Mesodermal cell (in vitro differentiated cells): ENCODE data around the gene SPG21.

ENCODE experiments used
- H3K27ac ChIP-seq: 2 replicates; pipeline ENCODE4 v1.7.0; 2013; ENCODE audit warnings: mild to moderate bottlenecking, low read depth, low read length, moderate library complexity; ENCODE audit not compliant: severe bottlenecking
- H3K36me3 ChIP-seq: 2 replicates; pipeline ENCODE4 v1.7.1; 2013; ENCODE audit warnings: mild to moderate bottlenecking, low read length, moderate library complexity; ENCODE audit not compliant: control insufficient read depth, insufficient read depth
- H3K4me1 ChIP-seq: one replicate; pipeline ENCODE4 v1.7.1; 2013; ENCODE audit warnings: mild to moderate bottlenecking, low read length; ENCODE audit not compliant: insufficient read depth, control insufficient read depth, poor library complexity, severe bottlenecking
- H3K4me3 ChIP-seq: 2 replicates; pipeline ENCODE4 v1.7.0; 2013; ENCODE audit warnings: low read length, control low read depth, mild to moderate bottlenecking; ENCODE audit not compliant: insufficient read depth, poor library complexity, severe bottlenecking; ENCODE audit errors: extremely low read depth
- H3K9me3 ChIP-seq: 2 replicates; pipeline ENCODE4 v1.7.1; 2013; ENCODE audit warnings: mild to moderate bottlenecking, low read length, moderate library complexity; ENCODE audit not compliant: control insufficient read depth
- WGBS, 2 experiments: methylation state at CpG; one replicate each; pipeline ENCODE4 v1.1.5; 2013; ENCODE audit warnings: missing lambda C conversion rate in 2 of 2; ENCODE audit not compliant: insufficient coverage in 2 of 2; 5-methylcytosine and 5-hydroxymethylcytosine counted together

The SPG21 gene

DNA sequence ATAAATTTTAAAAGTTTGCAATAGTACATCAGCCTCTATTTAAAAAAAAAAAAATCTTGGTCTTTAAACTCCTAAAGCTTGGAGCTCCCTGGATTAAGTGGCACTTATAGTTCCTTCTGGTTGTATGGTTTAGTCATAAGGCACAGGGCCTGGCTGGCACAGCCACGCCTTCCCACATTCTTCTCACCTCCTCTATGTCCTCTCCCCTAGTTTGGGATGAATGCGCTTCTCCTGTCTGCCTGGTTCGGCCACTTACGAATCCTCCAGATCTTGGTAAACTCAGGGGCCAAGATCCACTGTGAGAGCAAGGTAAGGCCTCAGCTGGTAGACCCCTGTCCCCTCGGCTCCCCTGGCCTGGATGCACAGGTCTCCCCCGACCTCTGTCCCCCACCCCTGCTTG, 68.0 kb downstream of the SPG21 start:
- no peak overlapping the region for H3K4me3 ChIP-seq
- no peak overlapping the region for H3K27ac ChIP-seq
- H3K9me3 ChIP-seq, result no peaks in the 10 kb centered on the region
- H3K36me3 ChIP-seq, result no peaks in the 10 kb centered on the region
- H3K4me1 ChIP-seq, result no peaks in the 10 kb centered on the region
- 84 to 90% methylated on average over 5 of the region's 6 CpGs for WGBS, 2 experiments

GRCh38 chr15:64919721-64920120, 70.0 kb downstream of the SPG21 start:
- 97 to 100% methylated on average over 3 of the region's 4 CpGs for WGBS, 2 experiments
- no peaks in the 10 kb centered on the region for H3K9me3 ChIP-seq
- H3K27ac ChIP-seq, result no peak overlapping the region
- H3K4me1 ChIP-seq, result no peaks in the 10 kb centered on the region
- H3K4me3 ChIP-seq, result no peak overlapping the region
- H3K36me3 ChIP-seq, result no peaks in the 10 kb centered on the region

GRCh38 chr15:64917211-64917610, 72.5 kb downstream of the SPG21 start:
- H3K4me3 ChIP-seq, result no peak overlapping the region
- H3K4me1 ChIP-seq, result no peaks in the 10 kb centered on the region
- no peaks in the 10 kb centered on the region for H3K36me3 ChIP-seq
- H3K27ac ChIP-seq, result no peak overlapping the region
- WGBS, 2 experiments, result 89 to 92% methylated on average over 8 of the region's 9 CpGs
- H3K9me3 ChIP-seq, result no peaks in the 10 kb centered on the region

- no peaks in the 10 kb centered on the region for H3K9me3 ChIP-seq
- 100% methylated on average over 1 of the region's 2 CpGs; no CpG with 5 or more reads in 1 of the 2 experiments for WGBS, 2 experiments
- H3K4me3 ChIP-seq, result no peak overlapping the region
- H3K36me3 ChIP-seq, result no peaks in the 10 kb centered on the region
- no peak overlapping the region for H3K27ac ChIP-seq
- H3K4me1 ChIP-seq, result no peaks in the 10 kb centered on the region
Measured at GRCh38 chr15:64916365-64916764, 73.3 kb downstream of the SPG21 start.

DNA sequence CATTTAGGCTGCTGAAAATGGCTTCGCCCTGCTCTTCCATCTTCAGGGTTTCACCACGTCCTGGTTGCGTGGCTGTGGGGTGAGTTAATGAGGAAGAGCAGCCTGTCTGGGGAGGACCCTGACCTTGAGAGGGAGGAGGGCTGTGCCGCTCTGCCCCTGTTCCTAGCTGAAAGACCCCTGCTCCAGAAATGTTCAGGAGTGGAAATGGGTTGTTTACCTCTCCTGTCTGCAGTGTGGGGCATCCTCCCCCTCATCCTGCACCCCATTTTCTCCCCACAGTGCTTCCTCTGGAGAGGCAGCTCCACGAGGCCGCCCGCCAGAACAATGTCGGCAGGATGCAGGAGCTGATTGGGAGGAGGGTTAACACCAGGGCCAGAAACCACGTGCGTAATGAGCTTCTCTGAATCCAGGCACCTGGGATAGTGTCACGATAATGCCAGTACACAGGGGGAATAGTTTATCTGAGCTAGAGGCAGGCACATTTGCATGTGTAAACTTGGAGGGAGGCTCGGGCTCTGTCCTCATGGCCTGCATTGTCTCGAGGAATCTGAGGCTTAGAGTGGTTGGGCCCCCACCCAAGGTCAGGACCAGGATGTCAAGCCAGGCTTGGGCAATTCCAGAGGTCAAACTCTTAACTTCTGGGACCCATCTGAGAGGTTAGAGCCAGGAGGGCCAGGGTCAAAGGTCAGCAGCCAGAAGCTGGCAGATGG, 74.0 kb downstream of the SPG21 start:
- Histone ChIP-seq H3K9me3 (no peaks in the 10 kb centered on the region), H3K4me3 (no peak overlapping the region), H3K36me3 (no peaks in the 10 kb centered on the region), H3K27ac (no peak overlapping the region), H3K4me1 (no peaks in the 10 kb centered on the region)
- 52 to 58% methylated on average over 11 of the region's 13 CpGs for WGBS, 2 experiments
